Stimulated activated CD8-positive, alpha-beta memory T cell treated with anti-CD3 and anti-CD28 coated beads, Interleukin-7, amount 100 ng/mL, for 24 hours (primary cell): ENCODE data around the gene SLC39A11.
"Not testable (repeated sequence)": the region's sequence is repeated elsewhere in the genome, so short reads cannot be mapped to it uniquely, and the experiment has no call there.

ENCODE experiments used
- DNase-seq: peaks from one replicate; pipeline ENCODE4 v3.0.0-alpha.2; 2020; ENCODE audit warnings: low read depth

Gene SLC39A11

DNA sequence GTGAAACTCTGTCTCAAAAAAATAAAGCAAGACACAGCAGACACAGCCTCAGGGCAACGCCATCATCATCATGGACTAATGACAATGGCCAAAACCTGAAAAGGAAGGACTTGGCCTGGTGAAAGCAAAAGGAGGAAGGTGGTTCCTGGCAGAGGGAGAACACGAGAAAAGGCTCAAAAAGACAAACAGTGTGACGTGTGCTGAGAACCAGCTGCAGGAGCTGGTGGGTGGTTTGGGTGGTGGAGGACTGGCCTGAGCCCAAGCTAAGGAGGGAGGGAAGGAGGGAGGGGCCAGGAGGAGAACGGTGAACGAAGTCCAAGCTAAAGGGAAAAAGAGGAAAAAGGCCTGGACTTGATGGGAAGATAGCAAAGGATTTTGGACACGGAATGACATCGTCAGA lies 85.1 kb downstream of the SLC39A11 start:
- no peak for DNase-seq

DNA sequence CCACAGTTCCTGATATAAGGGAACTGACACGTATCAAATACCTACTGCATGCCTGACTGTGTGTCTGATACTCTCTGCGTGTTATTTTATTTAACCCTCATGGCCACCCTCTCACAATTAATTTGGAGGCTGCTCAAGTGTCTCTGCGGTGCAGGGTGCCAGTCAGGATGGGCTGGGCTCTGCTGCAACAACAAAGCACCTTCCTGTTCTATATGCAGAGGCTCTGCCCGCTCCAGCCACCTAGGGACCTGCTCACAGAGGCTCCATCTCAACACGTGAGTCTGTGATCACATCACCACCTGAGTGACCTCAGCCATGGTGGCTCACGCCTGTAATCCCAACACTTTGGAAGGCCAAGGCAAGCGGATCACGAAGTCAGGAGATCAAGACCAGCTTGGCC lies 87.1 kb downstream of the SLC39A11 start:
- DNase-seq = no peak

DNA sequence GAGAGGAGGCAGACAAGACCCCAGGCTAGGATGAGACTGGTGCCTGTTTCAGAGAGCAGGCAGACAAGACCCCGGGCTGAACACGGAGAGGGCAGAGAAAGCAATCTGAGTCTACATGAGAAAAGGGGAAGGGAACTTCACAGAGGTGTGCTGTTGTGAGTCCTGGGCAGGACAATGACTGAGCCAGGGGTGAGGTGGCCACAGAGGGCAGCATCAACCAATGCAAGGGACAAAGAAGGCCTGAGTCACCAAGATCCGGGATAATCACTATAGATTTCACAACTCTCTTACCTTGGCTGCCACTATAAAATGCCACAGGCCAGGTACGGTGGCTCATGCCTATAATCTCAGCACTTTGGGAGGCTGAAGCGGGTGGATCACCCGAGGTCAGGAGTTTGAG lies 89.0 kb downstream of the SLC39A11 start:
- DNase-seq = no peak

DNA sequence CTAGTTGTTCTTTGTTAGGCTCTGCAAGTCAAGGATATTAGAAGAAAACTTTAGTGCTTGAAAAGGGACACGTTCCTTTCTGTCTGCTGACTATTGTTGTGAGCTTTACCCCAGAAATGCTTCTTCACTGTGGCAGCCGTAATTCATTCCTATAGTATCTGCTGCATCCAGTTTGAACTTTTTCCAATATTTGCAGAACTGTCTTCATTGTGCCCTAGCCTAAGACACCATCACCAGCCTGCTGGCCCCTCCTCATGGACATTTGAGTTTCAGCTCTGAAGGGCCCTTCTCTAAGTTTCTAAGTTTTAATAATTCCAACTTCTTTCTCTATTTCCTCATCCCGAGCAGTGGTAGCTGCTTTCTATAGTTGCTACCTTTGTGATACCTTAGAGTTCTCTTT lies 91.7 kb downstream of the SLC39A11 start:
- no peak for DNase-seq

DNA sequence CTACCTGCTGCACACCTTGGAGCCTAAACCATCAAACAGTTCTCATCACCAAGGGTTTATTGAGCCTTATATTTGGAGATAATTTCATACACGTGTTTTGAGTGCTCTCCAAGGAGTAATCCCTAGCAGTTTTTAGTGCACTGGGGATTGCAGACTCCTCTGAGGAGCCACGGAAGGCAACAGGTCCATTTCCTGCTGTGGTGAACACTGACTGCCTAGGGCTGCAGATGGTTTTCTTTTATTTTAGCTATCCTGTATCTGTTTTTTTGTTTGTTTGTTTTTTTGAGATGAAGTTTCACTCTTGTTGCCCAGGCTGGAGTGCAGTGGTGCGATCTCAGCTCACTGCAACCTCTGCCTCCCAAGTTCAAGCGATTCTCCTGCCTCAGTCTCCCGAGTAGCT lies 93.0 kb downstream of the SLC39A11 start:
- not testable (repeated sequence) for DNase-seq

DNA sequence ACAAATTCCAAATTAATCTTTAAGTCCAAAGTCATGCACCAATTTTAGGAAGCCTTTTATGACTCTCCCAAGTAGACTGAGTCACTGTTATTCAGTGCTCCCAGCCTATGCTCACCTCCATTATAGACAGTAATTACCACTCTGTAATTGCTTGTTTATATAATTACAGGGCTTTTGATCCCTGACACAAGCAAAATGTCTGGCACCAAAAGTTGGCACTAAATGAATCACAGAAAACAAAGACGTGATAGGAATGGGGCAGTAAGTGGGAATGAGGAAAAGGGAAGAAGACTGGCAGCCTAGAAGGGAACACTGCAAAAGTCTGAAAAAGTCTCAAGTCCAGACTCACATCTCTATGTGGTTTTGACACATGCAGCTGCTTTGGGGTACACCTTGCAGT lies 94.1 kb downstream of the SLC39A11 start:
- DNase-seq = no peak

DNA sequence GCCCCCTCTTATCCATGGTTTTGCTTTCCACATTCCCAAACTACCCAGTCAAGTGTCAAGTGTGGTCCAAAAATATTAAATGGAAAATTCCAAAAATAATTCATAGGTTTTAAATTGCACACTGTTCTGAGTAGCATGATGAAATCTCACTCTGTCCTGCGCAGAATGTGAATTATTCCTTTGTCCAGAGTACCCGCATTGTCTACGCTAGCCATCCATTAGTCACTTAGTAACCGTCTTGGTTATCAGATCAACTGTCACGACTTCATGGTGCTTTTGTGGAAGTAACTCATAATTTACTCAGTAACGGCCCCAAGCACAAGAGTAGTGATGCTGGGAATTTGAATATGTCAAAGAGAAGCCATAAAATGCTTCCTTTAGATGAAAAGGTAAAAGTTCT lies 94.9 kb downstream of the SLC39A11 start:
- no peak for DNase-seq

DNA sequence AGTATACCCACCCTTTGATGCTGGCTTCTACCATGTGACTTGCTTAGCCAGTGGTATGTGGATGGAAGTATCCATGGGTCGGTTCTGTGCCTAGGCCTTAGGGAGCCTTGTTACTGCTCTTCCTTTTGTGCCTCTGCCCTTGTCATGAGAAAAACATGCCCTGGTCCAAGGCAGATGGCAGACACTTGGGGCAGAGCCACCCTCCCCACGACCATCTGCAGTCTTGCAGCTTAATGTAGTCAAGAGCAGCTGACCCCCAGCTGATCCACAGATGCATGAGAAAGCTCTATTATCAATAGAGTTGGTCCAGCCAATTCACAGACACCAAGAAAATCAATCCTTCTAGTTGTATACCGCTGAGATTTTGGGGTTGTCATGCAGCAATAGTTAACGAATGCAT lies 95.7 kb downstream of the SLC39A11 start:
- DNase-seq = no peak

DNA sequence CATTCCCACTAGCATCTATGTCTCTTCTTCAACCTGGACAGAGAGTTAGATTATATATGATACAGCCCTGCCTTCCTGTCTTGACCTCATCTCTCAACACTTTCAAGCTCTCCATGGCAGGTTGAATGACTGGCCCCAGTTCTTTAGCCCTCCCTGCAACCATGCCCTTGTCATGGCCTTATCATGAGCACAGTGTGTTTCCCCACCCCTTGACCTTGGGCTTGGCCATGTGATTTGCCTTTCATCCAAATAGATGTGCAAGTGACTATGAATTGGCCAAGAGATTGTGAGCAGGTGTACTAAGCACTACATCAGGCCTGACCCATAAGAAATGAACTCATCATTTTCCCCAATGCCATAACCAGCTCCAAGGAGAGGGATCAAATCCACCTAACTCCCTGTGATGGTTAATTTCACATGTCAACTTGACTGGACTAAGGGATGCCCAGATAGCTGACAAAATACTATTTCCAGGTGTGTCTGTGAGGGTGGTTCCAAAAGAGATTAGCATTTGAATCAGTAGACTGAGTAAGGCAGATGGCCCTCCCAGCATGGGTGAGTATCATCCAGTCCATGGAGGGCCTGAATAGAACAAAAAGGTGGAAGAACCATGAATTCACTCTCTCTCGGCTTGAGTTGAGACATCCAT lies 97.4 kb downstream of the SLC39A11 start:
- DNase-seq = no peak

DNA sequence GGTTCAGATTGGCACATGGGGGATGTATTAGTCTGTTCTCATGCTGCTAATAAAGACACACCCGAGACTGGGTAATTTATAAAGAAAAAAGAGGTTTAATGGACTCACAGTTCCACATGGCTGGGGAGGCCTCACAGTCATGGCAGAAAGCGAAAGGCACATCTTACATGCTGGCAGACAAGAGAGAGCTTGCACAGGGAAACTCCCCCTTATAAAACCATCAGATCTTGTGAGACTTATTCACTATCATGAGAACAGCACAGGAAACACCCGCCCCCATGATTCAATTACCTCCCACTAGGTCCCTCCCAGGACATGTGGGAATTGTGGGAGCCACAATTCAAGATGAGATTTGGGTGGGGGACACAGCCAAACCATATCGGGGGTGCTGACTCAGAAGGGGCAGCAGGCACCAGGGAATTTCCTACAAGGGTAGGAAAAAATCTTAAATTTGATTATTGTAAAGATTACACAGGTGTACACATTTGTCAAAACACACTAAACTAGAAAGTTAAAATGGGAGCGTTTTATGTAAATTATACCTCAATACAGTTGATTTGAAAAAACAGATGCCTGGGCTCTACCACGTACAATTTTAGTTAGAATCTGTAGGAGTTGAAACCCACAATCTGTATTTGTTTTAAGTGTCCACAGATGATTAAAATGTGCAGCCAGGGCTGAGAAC lies 99.6 kb downstream of the SLC39A11 start:
- not testable (repeated sequence) for DNase-seq

DNA sequence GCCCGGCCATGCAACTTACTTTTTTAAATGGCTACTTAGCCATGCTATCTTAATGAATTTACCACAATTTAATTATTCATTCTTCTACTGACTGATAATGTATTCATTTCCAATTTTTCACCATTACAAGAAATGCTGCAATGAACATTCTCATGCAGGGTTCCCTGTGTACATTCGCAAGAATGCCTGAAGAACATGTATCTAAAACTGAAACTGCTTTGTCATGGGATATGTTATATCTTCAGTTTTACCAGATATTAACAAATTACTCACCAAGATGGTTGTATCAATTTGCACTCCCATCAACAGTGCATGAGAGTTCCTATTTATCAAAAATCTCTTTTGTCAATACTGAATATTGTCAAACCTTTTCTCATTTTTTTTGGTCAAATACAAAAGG lies 100.8 kb downstream of the SLC39A11 start:
- DNase-seq = no peak

DNA sequence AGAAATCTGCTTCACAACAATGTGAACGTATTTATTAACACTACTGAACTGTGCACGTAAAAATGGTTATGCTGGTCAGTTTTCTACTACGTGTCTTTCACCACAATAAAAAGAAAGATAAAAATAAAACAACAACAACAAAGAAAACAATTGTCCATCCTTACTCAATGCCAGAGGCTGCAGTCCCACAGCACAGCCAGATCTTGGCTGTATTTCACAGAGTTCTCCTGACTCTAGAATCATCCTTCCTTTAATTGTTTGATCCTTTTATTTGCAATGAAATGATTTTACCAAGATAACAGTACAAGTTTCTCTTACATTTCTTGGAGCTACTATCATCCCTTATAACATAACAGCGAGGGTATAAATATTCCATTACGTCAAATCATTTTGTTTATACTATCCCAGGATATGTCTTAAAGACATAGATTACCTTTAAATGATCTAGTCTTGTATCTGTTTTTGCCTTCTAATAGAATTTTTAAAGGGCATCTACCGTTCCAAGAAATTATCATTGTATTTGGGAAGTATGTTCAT lies 103.3 kb downstream of the SLC39A11 start:
- DNase-seq = no peak

DNA sequence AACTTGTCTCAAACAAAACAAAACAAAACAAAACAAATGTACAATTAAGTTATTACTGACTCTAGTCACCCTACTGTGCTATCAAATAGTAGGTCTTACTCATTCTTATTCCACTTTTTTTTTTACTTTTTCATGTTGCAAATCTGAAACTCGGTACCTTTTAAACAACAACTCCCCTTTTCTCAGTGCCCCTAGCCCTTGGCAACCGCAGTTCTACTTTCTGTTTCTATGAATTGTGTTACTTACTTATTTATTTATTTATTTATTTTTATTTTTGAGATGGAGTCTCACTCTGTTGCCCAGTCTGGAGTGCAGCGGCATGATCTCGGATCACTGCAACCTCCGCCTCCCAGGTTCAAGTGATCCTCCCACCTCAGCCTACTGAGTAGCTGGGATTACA lies 104.0 kb downstream of the SLC39A11 start:
- DNase-seq = no peak

DNA sequence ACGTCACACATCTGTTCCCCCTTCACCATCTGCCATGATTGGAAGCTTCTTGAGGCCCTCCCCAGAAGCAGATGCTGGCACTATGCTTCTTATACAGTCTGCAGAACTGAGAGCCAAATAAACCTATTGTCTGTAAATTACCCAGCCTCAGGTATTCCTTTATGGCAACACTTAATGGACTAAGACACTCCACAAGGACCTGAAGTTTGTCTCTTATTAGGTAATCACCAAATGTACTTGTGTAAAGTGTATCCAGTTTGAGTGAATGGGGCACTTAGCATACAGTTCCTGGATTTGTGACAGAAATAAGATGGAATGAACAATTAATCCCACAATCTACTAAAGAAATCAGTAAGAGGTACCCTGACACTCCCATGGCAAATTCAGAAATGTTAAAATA lies 105.3 kb downstream of the SLC39A11 start:
- DNase-seq = no peak

DNA sequence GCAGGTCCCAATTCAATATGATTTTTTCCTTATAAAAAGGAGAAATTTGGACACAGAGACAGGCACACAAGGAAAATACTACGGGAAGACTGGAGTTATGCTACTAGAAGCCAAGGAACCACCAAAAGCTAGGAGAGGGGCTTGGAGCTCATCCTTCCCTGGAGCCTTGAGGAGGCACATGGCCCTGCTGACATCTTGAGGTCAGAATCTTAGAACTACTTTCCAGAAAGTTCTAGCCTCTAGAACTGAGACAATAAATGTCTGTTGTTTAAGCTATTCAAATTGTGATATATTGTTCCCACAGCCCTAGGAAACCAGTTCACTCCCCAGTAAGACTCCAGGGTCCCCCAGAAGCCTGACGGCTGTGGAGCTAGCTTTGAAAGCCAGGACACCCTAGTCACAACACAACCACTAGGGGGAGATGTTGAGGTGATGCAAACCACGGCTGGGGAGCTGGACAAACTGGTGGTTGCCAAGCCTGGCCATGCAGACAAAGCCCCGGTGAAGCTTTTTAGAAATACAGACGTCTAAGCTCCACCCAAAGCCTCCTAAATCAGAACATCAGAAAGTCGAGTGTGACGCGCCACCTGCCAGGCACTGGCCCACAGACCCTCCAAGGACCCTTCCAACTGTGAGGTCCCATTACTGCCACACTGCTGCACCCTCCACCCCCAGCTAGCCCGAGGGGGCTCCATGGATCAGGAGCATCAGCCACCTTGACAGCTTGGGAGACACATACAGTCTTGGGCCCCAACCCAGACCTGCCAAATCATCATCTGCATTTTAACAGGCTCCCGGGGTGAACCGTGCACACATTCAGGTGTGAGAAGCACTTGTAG lies 106.4 kb downstream of the SLC39A11 start:
- DNase-seq = peak; percentile 13

DNA sequence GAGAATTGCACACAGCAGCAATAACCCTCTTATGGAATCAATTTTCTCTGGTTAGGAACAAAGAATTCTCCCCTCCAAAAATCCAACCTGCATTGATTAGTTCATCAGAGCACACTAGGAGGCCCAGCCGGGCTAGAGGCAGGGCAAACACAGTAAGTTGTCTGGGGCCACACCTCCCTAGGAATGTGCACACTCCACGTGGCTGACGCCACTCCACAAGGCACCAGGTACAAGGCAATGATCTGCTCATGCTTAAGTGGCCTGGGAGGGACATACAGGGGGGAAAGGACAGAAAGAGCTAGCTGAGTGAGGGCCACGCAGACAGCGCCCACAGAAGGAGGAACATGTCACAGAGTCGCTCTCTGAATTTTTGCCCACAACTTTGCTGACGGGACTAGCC lies 107.6 kb downstream of the SLC39A11 start:
- no peak for DNase-seq

DNA sequence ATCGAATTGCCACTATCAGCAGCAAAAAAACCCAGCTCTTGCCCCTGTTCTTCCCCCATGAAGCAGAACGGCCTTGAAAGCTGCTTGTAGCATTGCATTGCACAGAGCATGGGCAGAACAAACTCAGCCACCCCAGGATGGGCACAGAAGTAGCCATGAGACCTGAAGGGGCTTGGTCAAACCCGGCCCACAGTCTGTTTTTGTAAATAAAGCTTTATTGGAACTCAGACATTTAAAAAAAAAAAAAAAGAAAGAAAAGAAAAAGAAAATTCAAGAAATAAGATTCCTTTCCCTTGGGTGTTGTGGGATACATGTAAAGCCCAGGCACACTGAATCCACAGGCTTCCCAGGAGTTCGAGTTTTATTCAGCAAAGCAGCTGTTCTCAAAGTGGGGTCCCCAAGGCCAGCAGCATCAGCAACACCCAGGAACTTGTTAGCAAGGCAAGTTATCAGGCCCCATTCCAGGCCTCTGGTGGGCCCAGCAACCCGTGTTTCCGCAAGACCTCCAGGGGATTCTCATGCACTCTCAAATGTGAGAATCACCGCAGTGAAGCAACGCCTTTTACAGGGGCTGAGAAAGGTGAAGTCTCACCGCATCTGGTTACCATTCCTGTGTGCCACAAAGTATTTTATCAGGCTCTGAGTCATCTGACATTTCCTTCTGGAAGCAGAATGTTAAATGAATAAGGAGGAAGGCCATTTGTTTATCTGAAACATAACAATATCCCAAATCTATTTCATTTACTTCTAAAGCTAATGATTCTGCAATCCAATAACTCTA lies 108.2 kb downstream of the SLC39A11 start:
- no peak for DNase-seq

DNA sequence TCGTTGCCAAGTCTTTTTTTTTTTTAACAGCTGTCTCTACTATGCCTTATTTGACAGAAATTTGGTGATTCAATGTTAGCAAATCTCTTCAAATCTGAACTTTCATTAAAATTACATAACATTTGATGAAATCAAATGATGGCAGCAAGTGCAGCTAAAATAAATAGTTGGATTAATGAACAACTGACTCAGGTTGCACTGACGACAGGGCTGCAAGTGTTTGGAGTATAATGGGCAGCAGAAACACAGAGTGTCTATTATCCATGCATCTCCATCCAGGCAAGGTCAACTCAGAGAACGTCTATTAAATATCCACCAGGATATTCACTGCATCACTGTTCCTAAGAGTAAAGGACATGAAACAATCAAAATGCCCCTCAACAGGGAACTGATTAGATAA lies 109.8 kb downstream of the SLC39A11 start:
- no peak for DNase-seq

DNA sequence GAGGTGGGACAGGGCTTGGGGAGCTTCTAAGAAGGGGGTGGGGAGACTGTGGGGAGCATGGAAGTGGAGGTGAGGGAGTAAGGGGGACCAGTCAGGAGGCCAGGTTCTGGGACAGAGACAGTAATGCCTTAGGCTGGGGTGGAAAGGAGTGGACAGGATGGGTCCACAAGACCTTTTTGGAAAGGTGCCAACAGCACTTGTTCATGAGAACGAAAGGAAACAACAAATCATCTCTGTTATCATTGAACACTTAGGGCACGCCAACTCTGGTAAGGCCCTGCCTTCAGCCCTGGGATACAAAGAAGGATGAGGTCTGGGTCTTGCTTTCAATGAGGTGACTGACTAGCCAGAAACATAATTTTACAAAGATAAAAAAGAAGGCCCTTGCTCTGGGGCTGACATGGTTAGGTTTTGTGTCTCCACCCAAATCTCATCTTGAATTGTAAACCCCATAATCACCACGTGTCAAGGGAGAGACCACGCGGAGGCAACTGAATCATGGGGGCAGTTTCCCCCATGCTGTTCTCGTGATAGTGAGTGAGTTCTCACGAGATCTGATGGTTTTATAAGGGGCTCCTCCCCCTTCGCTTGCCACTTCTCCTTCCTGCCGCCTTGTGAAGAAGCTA lies 113.8 kb downstream of the SLC39A11 start:
- DNase-seq = no peak

DNA sequence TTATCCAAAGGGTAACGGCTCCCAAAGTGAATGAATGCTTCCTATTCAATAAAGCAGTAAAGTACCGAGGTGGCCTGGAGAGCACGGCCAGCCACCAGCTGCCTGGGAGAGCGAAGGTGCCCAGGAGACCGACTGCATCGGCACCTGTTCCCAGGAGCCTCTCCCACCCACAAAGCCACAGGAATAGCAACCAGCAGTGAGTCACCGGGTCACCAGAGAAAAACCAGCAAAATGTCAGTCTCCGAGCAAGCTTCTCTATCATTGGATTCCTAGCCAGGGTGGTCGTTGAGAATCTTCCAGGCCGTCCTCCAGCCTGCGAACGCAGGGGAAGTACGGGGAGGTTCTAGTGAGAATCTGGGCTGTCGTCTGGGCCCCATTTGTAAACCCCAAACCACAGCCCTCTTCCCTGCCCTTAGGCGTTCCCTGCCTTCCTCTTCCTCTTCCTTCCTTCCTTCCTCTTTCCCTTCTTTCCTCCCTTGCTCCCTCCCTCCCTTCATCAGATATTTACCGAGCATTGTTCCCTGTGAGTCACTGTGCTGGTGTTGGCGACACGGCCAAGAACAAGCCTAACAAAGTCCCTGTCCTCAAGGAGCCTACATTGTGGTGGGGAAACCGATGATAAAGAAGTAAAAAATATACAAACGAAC lies 114.6 kb downstream of the SLC39A11 start:
- no peak for DNase-seq
